ENCODE measurements around the gene SPTBN2. TPM values are rescaled to one million over a fixed set of nuclear protein-coding genes. Genes with fewer than 3 reads are reported as not detected.

Gene SPTBN2
- total RNA-seq, 1 donor from 2014 or later, result 3.2 TPM

DNA sequence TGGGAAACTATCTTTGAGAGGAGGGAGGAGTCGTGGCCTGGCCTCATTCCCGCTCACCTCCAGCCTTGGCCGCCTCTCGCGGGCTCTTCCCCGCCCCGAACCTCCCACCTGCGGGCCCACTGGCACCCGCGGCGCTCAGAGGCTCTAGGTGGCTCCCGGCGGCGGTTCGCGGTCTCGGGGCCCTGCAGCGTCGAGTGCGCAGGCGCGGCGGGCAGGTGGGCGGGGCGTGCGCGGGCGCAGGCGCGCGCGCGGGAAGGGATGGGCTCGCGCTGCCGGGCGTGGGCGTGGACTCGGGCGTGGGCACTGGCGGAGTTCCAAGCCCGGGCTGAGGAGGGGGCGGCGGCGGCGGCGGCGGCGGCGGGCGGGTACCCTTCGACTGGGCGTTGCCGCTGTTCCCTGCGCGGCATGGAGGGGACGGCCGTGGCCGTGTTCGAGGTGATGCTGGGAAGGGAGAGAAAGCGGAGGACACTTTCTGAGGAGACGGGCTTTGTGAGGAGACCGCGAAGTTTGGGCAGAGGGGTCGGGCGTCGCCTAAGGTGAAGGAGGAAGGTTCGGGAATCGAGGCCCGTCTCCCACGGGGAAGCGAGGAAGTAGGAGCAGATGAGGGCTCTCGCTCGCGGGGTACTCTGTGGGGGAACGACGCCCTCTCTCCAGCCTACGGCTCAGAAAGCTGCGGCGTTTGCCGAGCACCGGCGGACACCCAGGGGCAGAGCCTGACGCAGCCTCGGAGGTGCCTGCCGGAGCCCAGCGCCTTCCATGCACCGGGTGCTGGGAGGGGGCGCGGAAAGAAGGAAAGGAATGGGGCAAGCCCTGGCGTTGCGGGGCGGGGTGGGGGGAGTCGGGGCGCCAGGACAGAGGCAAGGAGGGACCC, 15.7 kb upstream of the SPTBN2 start:
- DNase-seq (ENCODE audit: low spot score in 2 of 2), result peak; percentile 27 to 86
- H3K36me3 ChIP-seq, result no peaks in the 10 kb centered on the region
- no peaks in the 10 kb centered on the region for H3K9me3 ChIP-seq
- no peaks in the 10 kb centered on the region for H3K27me3 ChIP-seq
- peak overlapping the region; percentile 94 to 96 for H3K4me3 ChIP-seq
- H3K27ac ChIP-seq, result peak overlapping the region; percentile 76 to 77
- TF ChIP-seq, protein P1, sequence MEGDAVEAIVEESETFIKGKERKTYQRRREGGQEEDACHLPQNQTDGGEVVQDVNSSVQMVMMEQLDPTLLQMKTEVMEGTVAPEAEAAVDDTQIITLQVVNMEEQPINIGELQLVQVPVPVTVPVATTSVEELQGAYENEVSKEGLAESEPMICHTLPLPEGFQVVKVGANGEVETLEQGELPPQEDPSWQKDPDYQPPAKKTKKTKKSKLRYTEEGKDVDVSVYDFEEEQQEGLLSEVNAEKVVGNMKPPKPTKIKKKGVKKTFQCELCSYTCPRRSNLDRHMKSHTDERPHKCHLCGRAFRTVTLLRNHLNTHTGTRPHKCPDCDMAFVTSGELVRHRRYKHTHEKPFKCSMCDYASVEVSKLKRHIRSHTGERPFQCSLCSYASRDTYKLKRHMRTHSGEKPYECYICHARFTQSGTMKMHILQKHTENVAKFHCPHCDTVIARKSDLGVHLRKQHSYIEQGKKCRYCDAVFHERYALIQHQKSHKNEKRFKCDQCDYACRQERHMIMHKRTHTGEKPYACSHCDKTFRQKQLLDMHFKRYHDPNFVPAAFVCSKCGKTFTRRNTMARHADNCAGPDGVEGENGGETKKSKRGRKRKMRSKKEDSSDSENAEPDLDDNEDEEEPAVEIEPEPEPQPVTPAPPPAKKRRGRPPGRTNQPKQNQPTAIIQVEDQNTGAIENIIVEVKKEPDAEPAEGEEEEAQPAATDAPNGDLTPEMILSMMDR (IDR thresholded peaks at IDR 0.05), result no peak
- intact Hi-C loops (cut with DNase I), result loop anchor here (2.0 kb wide), 1 partner anchor 68 kb away; the partner anchor contains the start of gene RBM4B
- H3K4me1 ChIP-seq, result peaks cover 3 to 14% of the 10 kb centered on the region in 2 donors

DNA sequence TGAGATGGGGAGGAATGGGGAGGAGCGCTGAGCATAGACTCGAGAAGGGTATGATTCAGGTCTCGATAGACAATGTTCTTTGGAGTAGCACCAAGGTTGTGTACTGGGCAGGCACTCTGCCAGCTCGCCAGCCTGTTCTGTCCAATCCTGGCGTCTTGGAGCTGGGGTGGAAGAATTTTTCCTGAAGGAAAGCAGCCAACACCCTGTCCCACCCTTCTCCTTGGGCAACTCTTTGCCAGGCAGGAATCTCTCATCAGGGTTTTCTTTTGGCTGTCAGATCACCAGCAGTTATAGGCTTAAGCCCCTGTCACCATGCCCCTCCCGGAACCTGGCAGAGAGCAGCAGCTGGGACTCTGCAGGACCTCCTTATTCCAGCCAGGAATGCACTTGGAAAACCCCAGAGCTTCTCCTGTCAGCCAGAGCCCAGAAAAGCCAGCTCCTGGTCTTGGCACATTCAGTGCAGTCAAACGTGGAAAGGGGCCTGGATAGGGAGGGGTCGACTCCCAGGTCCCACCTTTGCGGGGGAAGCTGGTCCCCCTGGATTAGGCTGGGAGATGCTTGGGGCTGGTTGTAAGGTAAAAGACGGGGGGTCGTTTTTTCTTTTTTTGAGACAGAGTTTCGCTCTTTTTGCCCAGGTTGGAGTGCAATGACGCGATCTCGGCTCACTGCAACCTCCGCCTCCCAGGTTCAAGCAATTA, 14.4 kb upstream of the SPTBN2 start:
- Histone ChIP-seq H3K36me3 (no peaks in the 10 kb centered on the region), H3K9me3 (no peaks in the 10 kb centered on the region), H3K27me3 (no peaks in the 10 kb centered on the region), H3K4me1 (peaks cover 3 to 14% of the 10 kb centered on the region in 2 donors), H3K27ac (no peak overlapping the region), H3K4me3 (peak overlapping the region; percentile 94 to 96)
- intact Hi-C loops (cut with DNase I), result no loop called here
- TF ChIP-seq, protein P1 (IDR thresholded peaks at IDR 0.05), result no peak
- DNase-seq (ENCODE audit: low spot score in 2 of 2), result no peak

DNA sequence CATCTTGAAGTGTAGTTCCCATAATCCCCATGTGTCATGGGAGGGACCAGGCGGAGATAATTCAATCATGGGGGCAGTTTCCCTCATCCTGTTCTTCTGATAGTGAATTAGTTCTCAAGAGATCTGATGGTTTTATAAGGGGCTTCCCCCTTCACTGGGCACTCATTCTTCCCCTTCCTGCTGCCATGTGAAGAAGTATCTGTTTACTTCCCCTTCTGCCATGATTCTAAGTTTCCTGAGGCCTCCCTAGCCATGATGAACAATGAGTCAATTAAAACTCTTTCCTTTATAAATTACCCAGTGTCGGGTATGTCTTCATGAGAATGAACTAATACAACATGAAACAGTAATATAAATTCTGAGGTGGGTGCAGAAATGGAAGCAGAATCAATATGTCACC, 12.1 kb upstream of the SPTBN2 start:
- Histone ChIP-seq H3K36me3 (no peaks in the 10 kb centered on the region), H3K9me3 (no peaks in the 10 kb centered on the region), H3K27ac (no peak overlapping the region), H3K27me3 (no peaks in the 10 kb centered on the region), H3K4me1 (peaks cover 3 to 14% of the 10 kb centered on the region in 2 donors), H3K4me3 (no peak overlapping the region)
- intact Hi-C loops (cut with DNase I), result no loop called here
- DNase-seq (ENCODE audit: low spot score in 2 of 2), result no peak
- TF ChIP-seq, protein P1 (IDR thresholded peaks at IDR 0.05), result no peak

DNA sequence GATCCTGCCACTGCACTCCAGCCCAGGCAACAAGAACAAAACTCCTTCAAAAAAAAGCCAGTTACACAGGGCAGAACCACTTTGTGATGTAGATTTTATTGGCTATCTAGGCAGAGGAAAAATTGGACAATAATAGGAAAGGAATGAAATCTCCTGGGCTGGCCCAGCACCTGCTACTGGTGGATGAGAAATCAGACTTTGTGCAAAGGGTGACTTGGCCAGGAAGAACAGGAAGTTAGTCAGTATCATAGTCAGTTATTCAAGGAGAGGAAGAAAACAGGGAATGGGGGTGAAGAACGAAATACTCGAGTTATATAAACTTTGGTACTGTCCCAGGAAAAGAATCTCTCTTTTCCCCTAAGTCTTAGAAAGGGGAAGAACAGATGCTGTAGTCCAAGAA, 11.0 kb upstream of the SPTBN2 start:
- H3K9me3 ChIP-seq, result no peaks in the 10 kb centered on the region
- no peaks in the 10 kb centered on the region for H3K27me3 ChIP-seq
- TF ChIP-seq, protein P1 (IDR thresholded peaks at IDR 0.05), result no peak
- no peak for DNase-seq (ENCODE audit: low spot score in 2 of 2)
- H3K36me3 ChIP-seq, result no peaks in the 10 kb centered on the region
- peaks cover 3 to 9% of the 10 kb centered on the region in 2 donors for H3K4me1 ChIP-seq
- intact Hi-C loops (cut with DNase I), result no loop called here
- H3K4me3 ChIP-seq, result no peak overlapping the region
- no peak overlapping the region for H3K27ac ChIP-seq

DNA sequence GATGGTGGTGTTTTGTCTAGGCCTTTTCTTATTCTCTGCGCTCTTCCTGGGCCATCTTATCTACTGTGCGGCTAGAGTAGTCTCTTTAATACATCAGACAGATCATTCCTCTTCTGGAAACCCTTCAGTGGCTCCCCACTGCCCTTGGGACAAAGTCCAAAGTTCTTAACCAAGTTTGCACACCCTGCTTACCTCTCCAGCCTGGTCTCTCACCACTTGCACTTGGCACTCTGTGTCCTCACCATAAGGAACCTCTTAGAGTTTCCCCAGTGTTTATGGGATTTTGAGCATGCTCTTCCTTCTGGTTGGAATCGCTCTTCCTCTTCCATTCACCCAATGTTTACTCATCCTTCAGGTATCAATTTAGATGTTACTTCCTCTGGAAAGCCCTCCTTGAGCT, 5.2 kb upstream of the SPTBN2 start:
- DNase-seq (ENCODE audit: low spot score in 2 of 2), result no peak
- H3K27me3 ChIP-seq, result no peaks in the 10 kb centered on the region
- no peaks in the 10 kb centered on the region for H3K4me1 ChIP-seq
- intact Hi-C loops (cut with DNase I), result no loop called here
- no peaks in the 10 kb centered on the region for H3K36me3 ChIP-seq
- no peak overlapping the region for H3K27ac ChIP-seq
- no peak overlapping the region for H3K4me3 ChIP-seq
- TF ChIP-seq, protein P1 (IDR thresholded peaks at IDR 0.05), result no peak
- H3K9me3 ChIP-seq, result no peaks in the 10 kb centered on the region
